Measurements from ENCODE around the gene INTS11.

INTS11 gene

DNA sequence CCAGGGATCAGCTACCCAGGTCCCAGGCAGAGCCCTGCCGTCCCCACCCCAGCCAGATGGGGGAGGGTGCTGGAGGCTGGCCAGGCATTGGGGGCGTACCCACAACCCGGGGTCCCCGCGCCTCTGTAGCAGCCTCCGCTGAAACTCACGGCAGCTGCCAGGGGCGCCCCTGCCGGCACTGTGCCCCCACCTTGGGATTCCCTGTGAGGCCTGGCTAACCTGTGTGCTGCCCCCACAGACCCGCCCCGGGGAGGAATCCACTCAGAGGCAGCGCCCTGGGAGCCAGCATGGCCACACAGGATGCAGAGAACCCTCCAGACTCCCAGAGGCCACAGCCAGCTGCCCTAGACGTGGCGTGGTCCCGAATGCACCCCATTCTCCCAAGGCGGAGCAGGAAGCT lies 20.9 kb upstream of the INTS11 start:
- Histone ChIP-seq H3K4me1 (ENCODE audit: insufficient read depth, low read length) (peaks cover 28% of the 10 kb centered on the region), H3K27ac (ENCODE audit: low read length) (no peak overlapping the region), H3K4me3 (ENCODE audit: low read depth in 1 of 2, low read length in 2 of 2) (no peak overlapping the region), H3K79me2 (ENCODE audit: insufficient read depth, low read length) (peaks cover 53% of the 10 kb centered on the region), H4K20me1 (ENCODE audit: insufficient read depth, low read length) (peaks cover 79% of the 10 kb centered on the region), H3K9me3 (ENCODE audit: insufficient read depth, low read length, severe bottlenecking) (no peaks in the 10 kb centered on the region), H3K4me2 (ENCODE audit: insufficient read depth, low read length) (no peak overlapping the region), H3K9ac (ENCODE audit: low read depth, low read length) (no peak overlapping the region), H3K27me3 (ENCODE audit: insufficient read depth, low read length, poor library complexity) (no peaks in the 10 kb centered on the region), H3K36me3 (ENCODE audit: insufficient read depth, low read length) (peaks cover 18% of the 10 kb centered on the region), H2AFZ (ENCODE audit: low read depth, low read length) (no peak overlapping the region)
- TF ChIP-seq, protein P1, sequence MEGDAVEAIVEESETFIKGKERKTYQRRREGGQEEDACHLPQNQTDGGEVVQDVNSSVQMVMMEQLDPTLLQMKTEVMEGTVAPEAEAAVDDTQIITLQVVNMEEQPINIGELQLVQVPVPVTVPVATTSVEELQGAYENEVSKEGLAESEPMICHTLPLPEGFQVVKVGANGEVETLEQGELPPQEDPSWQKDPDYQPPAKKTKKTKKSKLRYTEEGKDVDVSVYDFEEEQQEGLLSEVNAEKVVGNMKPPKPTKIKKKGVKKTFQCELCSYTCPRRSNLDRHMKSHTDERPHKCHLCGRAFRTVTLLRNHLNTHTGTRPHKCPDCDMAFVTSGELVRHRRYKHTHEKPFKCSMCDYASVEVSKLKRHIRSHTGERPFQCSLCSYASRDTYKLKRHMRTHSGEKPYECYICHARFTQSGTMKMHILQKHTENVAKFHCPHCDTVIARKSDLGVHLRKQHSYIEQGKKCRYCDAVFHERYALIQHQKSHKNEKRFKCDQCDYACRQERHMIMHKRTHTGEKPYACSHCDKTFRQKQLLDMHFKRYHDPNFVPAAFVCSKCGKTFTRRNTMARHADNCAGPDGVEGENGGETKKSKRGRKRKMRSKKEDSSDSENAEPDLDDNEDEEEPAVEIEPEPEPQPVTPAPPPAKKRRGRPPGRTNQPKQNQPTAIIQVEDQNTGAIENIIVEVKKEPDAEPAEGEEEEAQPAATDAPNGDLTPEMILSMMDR (IDR thresholded peaks at IDR 0.05; ENCODE audit: borderline replicate concordance, extremely low read depth, low read length, poor library complexity, severe bottlenecking), result no peak
- TF ChIP-seq EZH2 (IDR thresholded peaks at IDR 0.05; ENCODE audit: borderline replicate concordance, low read depth, low read length, severe bottlenecking), result no peak
- no peak for DNase-seq
- ATAC-seq (ENCODE audit: insufficient read depth, low read depth), result no peak

DNA sequence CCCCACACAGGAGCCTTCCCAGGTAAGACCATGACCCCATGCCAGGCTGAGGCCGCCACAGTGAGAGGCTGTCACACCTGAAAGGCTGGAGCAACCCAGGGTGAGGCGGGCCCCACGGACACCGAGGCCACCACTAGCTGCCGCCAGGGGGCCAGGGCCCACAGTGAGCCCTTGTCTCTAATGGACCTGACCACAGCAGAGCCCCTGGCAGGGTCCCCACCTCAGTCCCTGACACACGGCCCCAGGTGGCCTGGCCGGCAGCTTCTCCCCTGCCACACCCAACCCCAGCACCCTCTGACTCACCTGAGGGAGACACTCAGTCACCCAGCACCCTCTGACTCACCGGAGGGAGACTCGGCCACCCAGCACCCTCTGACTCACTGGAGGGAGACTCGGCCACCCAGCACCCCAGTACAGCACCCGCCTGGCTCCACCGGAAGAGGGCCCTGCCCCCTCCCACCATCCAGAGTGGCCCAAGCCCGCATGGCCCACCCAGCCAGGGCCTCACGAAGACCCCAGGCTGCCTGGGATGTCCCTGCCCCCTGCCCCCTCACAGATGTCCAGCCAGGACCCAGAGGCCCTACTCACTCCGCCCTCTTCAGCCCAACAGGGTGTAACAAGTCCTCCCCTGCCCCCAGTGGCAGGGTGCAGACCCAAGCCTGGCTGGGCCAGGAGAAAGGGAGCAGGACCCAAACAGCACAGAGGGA lies 20.3 kb upstream of the INTS11 start:
- TF ChIP-seq EZH2 (IDR thresholded peaks at IDR 0.05; ENCODE audit: borderline replicate concordance, low read depth, low read length, severe bottlenecking), result no peak
- TF ChIP-seq, protein P1 (IDR thresholded peaks at IDR 0.05; ENCODE audit: borderline replicate concordance, extremely low read depth, low read length, poor library complexity, severe bottlenecking), result no peak
- peaks cover 21% of the 10 kb centered on the region for H3K36me3 ChIP-seq (ENCODE audit: insufficient read depth, low read length)
- H3K27ac ChIP-seq (ENCODE audit: low read length), result no peak overlapping the region
- no peak overlapping the region for H3K9ac ChIP-seq (ENCODE audit: low read depth, low read length)
- H3K4me1 ChIP-seq (ENCODE audit: insufficient read depth, low read length), result peaks cover 28% of the 10 kb centered on the region
- no peaks in the 10 kb centered on the region for H3K27me3 ChIP-seq (ENCODE audit: insufficient read depth, low read length, poor library complexity)
- peaks cover 79% of the 10 kb centered on the region for H4K20me1 ChIP-seq (ENCODE audit: insufficient read depth, low read length)
- H3K4me3 ChIP-seq (ENCODE audit: low read depth in 1 of 2, low read length in 2 of 2), result no peak overlapping the region
- no peak for ATAC-seq (ENCODE audit: insufficient read depth, low read depth)
- H2AFZ ChIP-seq (ENCODE audit: low read depth, low read length), result no peak overlapping the region
- H3K4me2 ChIP-seq (ENCODE audit: insufficient read depth, low read length), result no peak overlapping the region
- no peak for DNase-seq
- H3K9me3 ChIP-seq (ENCODE audit: insufficient read depth, low read length, severe bottlenecking), result no peaks in the 10 kb centered on the region
- H3K79me2 ChIP-seq (ENCODE audit: insufficient read depth, low read length), result peaks cover 53% of the 10 kb centered on the region

DNA sequence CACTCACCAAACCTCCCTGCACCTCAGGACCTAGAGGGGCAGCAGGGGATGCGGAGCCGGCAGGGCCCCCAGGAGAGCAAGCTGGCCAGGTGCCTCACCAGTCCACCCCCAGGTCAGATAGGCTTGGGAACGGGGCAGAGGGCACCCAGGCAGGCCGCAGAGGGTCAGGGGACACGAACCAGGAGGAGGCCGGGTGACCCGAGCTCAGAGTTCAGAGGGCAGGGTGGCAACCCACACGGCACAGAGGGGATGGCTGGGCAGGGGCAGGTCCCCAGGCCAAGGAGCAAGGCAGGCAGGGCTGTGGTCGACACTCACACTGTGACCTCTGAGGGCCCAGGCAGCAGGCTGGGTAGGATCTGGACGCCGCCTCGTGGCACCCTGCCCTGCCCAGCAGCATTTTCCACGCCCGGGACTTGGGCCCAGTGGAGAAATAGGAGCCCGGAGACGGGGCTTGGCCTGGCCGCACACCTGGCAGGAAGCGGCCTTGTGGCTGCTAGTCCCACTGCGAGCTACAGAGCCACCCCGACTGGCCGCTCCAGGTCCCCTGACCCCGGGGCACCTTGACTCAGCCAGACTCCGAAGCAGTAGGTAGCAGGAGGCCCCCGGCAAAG lies 19.5 kb upstream of the INTS11 start:
- Histone ChIP-seq H3K27ac (ENCODE audit: low read length) (no peak overlapping the region), H3K79me2 (ENCODE audit: insufficient read depth, low read length) (peaks cover 53% of the 10 kb centered on the region), H3K4me2 (ENCODE audit: insufficient read depth, low read length) (no peak overlapping the region), H3K27me3 (ENCODE audit: insufficient read depth, low read length, poor library complexity) (no peaks in the 10 kb centered on the region), H2AFZ (ENCODE audit: low read depth, low read length) (no peak overlapping the region), H3K36me3 (ENCODE audit: insufficient read depth, low read length) (peaks cover 25% of the 10 kb centered on the region), H3K9ac (ENCODE audit: low read depth, low read length) (no peak overlapping the region), H3K4me3 (ENCODE audit: low read depth in 1 of 2, low read length in 2 of 2) (no peak overlapping the region), H3K9me3 (ENCODE audit: insufficient read depth, low read length, severe bottlenecking) (no peaks in the 10 kb centered on the region), H3K4me1 (ENCODE audit: insufficient read depth, low read length) (peaks cover 28% of the 10 kb centered on the region), H4K20me1 (ENCODE audit: insufficient read depth, low read length) (peaks cover 79% of the 10 kb centered on the region)
- DNase-seq, result no peak
- TF ChIP-seq EZH2 (IDR thresholded peaks at IDR 0.05; ENCODE audit: borderline replicate concordance, low read depth, low read length, severe bottlenecking), result no peak
- TF ChIP-seq, protein P1 (IDR thresholded peaks at IDR 0.05; ENCODE audit: borderline replicate concordance, extremely low read depth, low read length, poor library complexity, severe bottlenecking), result no peak
- ATAC-seq (ENCODE audit: insufficient read depth, low read depth), result no peak
